H1 (cell line): ENCODE data around the gene CEP350. TPM values are rescaled to one million over a fixed set of nuclear protein-coding genes. Genes with fewer than 3 reads are reported as not detected.

Experiments
- CTCF ChIA-PET: fragments of 300-600 bp; sonication (Branson Sonifier 250); formaldehyde crosslinking; loops from one replicate; lab custom pipeline; 2021; ENCODE audit not compliant: partially characterized antibody; lab: Charles Lee
- POLR2A ChIA-PET: fragments of 300-600 bp; sonication (Branson Sonifier 250); formaldehyde crosslinking; loops from one replicate; lab custom pipeline; 2021; ENCODE audit warnings: inconsistent platforms; ENCODE audit not compliant: partially characterized antibody; lab: Charles Lee
- DNase-seq, 2 experiments: peaks; one replicate each; pipeline versions ENCODE4 v3.0.0 to v3.0.0-alpha.2; 2010 to 2022; ENCODE audit warnings: low spot score in 2 of 2, low read depth in 1 of 2, mixed read lengths in 1 of 2
- FAIRE-seq: peaks from 2 replicates; lab custom pipeline; 2011; peaks lifted over from hg19 to GRCh38; lab: Jason Lieb, UNC
- H2AFZ ChIP-seq: 2 replicates; pipeline ENCODE4 v1.8.1; 2012; ENCODE audit warnings: low read length, inconsistent platforms
- H2AK5ac ChIP-seq: 2 replicates; pipeline ENCODE4 v1.6.1; 2013; ENCODE audit warnings: low read depth, low read length
- H2BK120ac ChIP-seq: replicated peaks from 2 replicates; pipeline ENCODE3; 2013; ENCODE audit warnings: low read depth, low read length, inconsistent platforms
- H2BK12ac ChIP-seq: 2 replicates; pipeline ENCODE4 v1.6.1; 2013; ENCODE audit warnings: low read depth, low read length
- H2BK15ac ChIP-seq: 2 replicates; pipeline ENCODE4 v1.6.1; 2013; ENCODE audit warnings: low read length
- H2BK20ac ChIP-seq: 2 replicates; pipeline ENCODE4 v1.6.1; 2013; ENCODE audit warnings: low read length
- H2BK5ac ChIP-seq: 2 replicates; pipeline ENCODE4 v1.6.1; 2013; ENCODE audit warnings: low read depth, low read length
- H3K14ac ChIP-seq: 2 replicates; pipeline ENCODE4 v1.6.1; 2013; ENCODE audit warnings: inconsistent platforms; ENCODE audit not compliant: insufficient read length
- H3K18ac ChIP-seq: 2 replicates; pipeline ENCODE4 v1.6.1; 2013; ENCODE audit warnings: low read length; ENCODE audit errors: extremely low read depth
- H3K23ac ChIP-seq: 2 replicates; pipeline ENCODE4 v1.6.1; 2013; ENCODE audit warnings: inconsistent platforms; ENCODE audit not compliant: insufficient read length
- H3K23me2 ChIP-seq: 2 replicates; pipeline ENCODE4 v1.6.1; 2013; ENCODE audit warnings: low read depth, low read length
- H3K27ac ChIP-seq: 2 replicates; pipeline ENCODE4 v1.6.1; 2011; ENCODE audit warnings: low read depth, low read length, inconsistent platforms
- H3K27me3 ChIP-seq, 4 experiments: replicated peaks in 1 of 4; 1 replicate in 1 of 4; 2 replicates in 3 of 4; pipeline versions ENCODE4 v1.6.1 to v1.8.1; 2011 to 2013; ENCODE audit warnings: low read length in 3 of 4, mild to moderate bottlenecking in 3 of 4, inconsistent platforms in 2 of 4, mixed read lengths in 2 of 4, moderate library complexity in 1 of 4; ENCODE audit not compliant: control insufficient read depth in 3 of 4, insufficient read depth in 3 of 4; ENCODE audit errors: extremely low read depth in 1 of 4
- H3K36me3 ChIP-seq, 4 experiments: 2 replicates each; pipeline versions ENCODE4 v1.6.1 to v1.8.1; 2011 to 2013; ENCODE audit warnings: mild to moderate bottlenecking in 4 of 4, low read length in 3 of 4, moderate library complexity in 2 of 4, control low read depth in 1 of 4, inconsistent platforms in 1 of 4; ENCODE audit not compliant: insufficient read depth in 4 of 4, control insufficient read depth in 2 of 4
- H3K4ac ChIP-seq: replicated peaks from 2 replicates; pipeline ENCODE3; 2013; ENCODE audit warnings: low read length, low read depth, mixed read lengths, inconsistent platforms; ENCODE audit not compliant: insufficient read length
- H3K4me1 ChIP-seq, 4 experiments: replicated peaks in 1 of 4; 1 replicate in 1 of 4; 2 replicates in 3 of 4; pipeline versions ENCODE4 v1.6.1 to v1.8.1; 2011 to 2013; ENCODE audit warnings: low read length in 3 of 4, inconsistent platforms in 2 of 4, mixed read lengths in 1 of 4; ENCODE audit not compliant: insufficient read depth in 4 of 4, control insufficient read depth in 3 of 4
- H3K4me2 ChIP-seq, 2 experiments: 2 replicates each; pipeline versions ENCODE4 v1.6.1 to v1.8.1; 2011 to 2013; ENCODE audit warnings: low read depth in 2 of 2, low read length in 2 of 2, control low read depth in 1 of 2, inconsistent platforms in 1 of 2, mild to moderate bottlenecking in 1 of 2; ENCODE audit not compliant: insufficient read depth in 1 of 2
- H3K4me3 ChIP-seq, 4 experiments: fragments of 200-600, 300-600 bp in 1 of 4; sonication (generic), shearing (Covaris generic), sonication (Bioruptor Twin) in 1 of 4; 2 replicates each; pipeline versions ENCODE4 v1.5.1 to v1.8.1; 2011 to 2016; ENCODE audit warnings: low read length in 4 of 4, low read depth in 3 of 4, control low read depth in 2 of 4, inconsistent platforms in 2 of 4, mild to moderate bottlenecking in 2 of 4, mixed read lengths in 1 of 4, moderate library complexity in 1 of 4; ENCODE audit not compliant: insufficient read depth in 2 of 4; ENCODE audit errors: extremely low read depth in 1 of 4
- H3K56ac ChIP-seq: replicated peaks from 2 replicates; pipeline ENCODE3; 2013; ENCODE audit warnings: low read depth, mild to moderate bottlenecking, mixed read lengths, low read length, inconsistent platforms; ENCODE audit not compliant: insufficient read length
- H3K79me1 ChIP-seq: 2 replicates; pipeline ENCODE4 v1.6.1; 2013; ENCODE audit warnings: low read depth, low read length, control low read depth
- H3K79me2 ChIP-seq, 2 experiments: 2 replicates each; pipeline versions ENCODE4 v1.6.1 to v1.8.1; 2012 to 2013; ENCODE audit warnings: low read length in 2 of 2, mild to moderate bottlenecking in 2 of 2, inconsistent platforms in 1 of 2; ENCODE audit not compliant: insufficient read depth in 2 of 2, control insufficient read depth in 1 of 2
- H3K9ac ChIP-seq, 4 experiments: replicated peaks in 1 of 4; 1 replicate in 1 of 4; 2 replicates in 3 of 4; pipeline versions ENCODE4 v1.6.1 to v1.8.1; 2011 to 2013; ENCODE audit warnings: low read depth in 3 of 4, low read length in 3 of 4, control low read depth in 2 of 4, mild to moderate bottlenecking in 2 of 4, moderate library complexity in 2 of 4, inconsistent platforms in 1 of 4; ENCODE audit errors: extremely low read depth in 1 of 4
- H3K9me3 ChIP-seq, 2 experiments: 2 replicates each; pipeline versions ENCODE4 v1.6.1 to v1.8.1; 2012 to 2013; ENCODE audit warnings: mild to moderate bottlenecking in 2 of 2, moderate library complexity in 2 of 2, control low read depth in 1 of 2, inconsistent platforms in 1 of 2, low read depth in 1 of 2, low read length in 1 of 2, mixed read lengths in 1 of 2; ENCODE audit not compliant: insufficient read depth in 2 of 2
- H4K20me1 ChIP-seq, 2 experiments: replicated peaks in 1 of 2; 2 replicates each; pipeline versions ENCODE3 to v1.8.1; 2011 to 2013; ENCODE audit warnings: inconsistent platforms in 2 of 2, low read length in 2 of 2, mild to moderate bottlenecking in 1 of 2; ENCODE audit not compliant: insufficient read depth in 2 of 2, control insufficient read depth in 1 of 2
- H4K5ac ChIP-seq: 2 replicates; pipeline ENCODE4 v1.6.1; 2013; ENCODE audit warnings: low read length, low read depth, mixed read lengths, inconsistent platforms; ENCODE audit not compliant: insufficient read length
- H4K8ac ChIP-seq: 2 replicates; pipeline ENCODE4 v1.8.0; 2013; ENCODE audit warnings: mild to moderate bottlenecking, moderate library complexity, low read length, inconsistent platforms; ENCODE audit not compliant: insufficient read depth; ENCODE audit errors: extremely low read depth
- H4K91ac ChIP-seq: replicated peaks from 2 replicates; pipeline ENCODE3; 2013; ENCODE audit warnings: low read length, mixed read lengths, inconsistent platforms; ENCODE audit not compliant: insufficient read length
- BCL11A ChIP-seq, 2 experiments: IDR thresholded peaks; one replicate each; pipeline ENCODE4 v1.6.1; 2011; ENCODE audit warnings: low read depth in 2 of 2, low read length in 2 of 2, mild to moderate bottlenecking in 2 of 2
- CBX8 ChIP-seq: fragments of 300-800, 300-1000 bp; sonication (generic); IDR thresholded peaks from 2 replicates; pipeline ENCODE4 v1.7.1; 2016; ENCODE audit warnings: low read depth, low read length, borderline replicate concordance
- CREB1 ChIP-seq: IDR thresholded peaks from 2 replicates; pipeline ENCODE4 v1.6.1; 2012; ENCODE audit warnings: inconsistent platforms
- FOSL1 ChIP-seq: IDR thresholded peaks from 2 replicates; pipeline ENCODE4 v1.6.1; 2011; ENCODE audit warnings: mild to moderate bottlenecking, low read depth, low read length, moderate library complexity; ENCODE audit not compliant: insufficient read depth
- GTF2F1 ChIP-seq: IDR thresholded peaks from 2 replicates; pipeline ENCODE4 v1.6.1; 2012; ENCODE audit warnings: low read depth, low read length, improper control_type of control experiment, borderline replicate concordance
- JUND ChIP-seq: IDR thresholded peaks from 2 replicates; pipeline ENCODE4 v1.6.1; 2011; ENCODE audit warnings: mild to moderate bottlenecking, improper control_type of control experiment, low read length
- NANOG ChIP-seq: IDR thresholded peaks from 2 replicates; pipeline ENCODE4 v1.6.1; 2011; ENCODE audit warnings: low read length, low read depth, mild to moderate bottlenecking, inconsistent platforms; ENCODE audit not compliant: insufficient read depth, poor library complexity, severe bottlenecking
- NRF1 ChIP-seq: IDR thresholded peaks from 2 replicates; pipeline ENCODE4 v1.6.1; 2011; ENCODE audit warnings: mild to moderate bottlenecking, low read depth, low read length, improper control_type of control experiment
- POLR2AphosphoS5 ChIP-seq: IDR thresholded peaks from 2 replicates; pipeline ENCODE4 v1.6.1; 2011; ENCODE audit warnings: low read depth, low read length
- SAP30 ChIP-seq: fragments of 300-600 bp; sonication (generic); IDR thresholded peaks from 2 replicates; pipeline ENCODE4 v1.7.1; 2012; ENCODE audit warnings: low read length, moderate library complexity, mild to moderate bottlenecking, inconsistent platforms; ENCODE audit not compliant: insufficient read depth, insufficient replicate concordance
- SP4 ChIP-seq: IDR thresholded peaks from 2 replicates; pipeline ENCODE4 v1.6.1; 2012; ENCODE audit warnings: low read length, inconsistent platforms
- ZNF274 ChIP-seq: IDR thresholded peaks from 2 replicates; pipeline ENCODE4 v1.7.0; 2012; ENCODE audit warnings: low read length, borderline replicate concordance; ENCODE audit errors: extremely low read depth
- WGBS, 2 experiments: shearing (Covaris generic) in 1 of 2; methylation state at CpG; one replicate each; pipeline versions ENCODE4 v1.1.6 to v1.1.7; 2013 to 2015; ENCODE audit warnings: low lambda C conversion rate in 2 of 2, mixed read lengths in 2 of 2, inconsistent platforms in 1 of 2, low coverage in 1 of 2, missing lambda C conversion rate in 1 of 2; ENCODE audit not compliant: insufficient replicate concordance in 2 of 2, insufficient coverage in 1 of 2, insufficient read length in 1 of 2; ENCODE audit errors: extremely low coverage in 1 of 2, missing lambda C conversion rate in 1 of 2; 5-methylcytosine and 5-hydroxymethylcytosine counted together
- polyA plus RNA-seq, 7 experiments: library from polyadenylated mRNA; depleted of rRNA in 3 of 7; stranded (reverse) in 5 of 7; unstranded in 2 of 7; fragments of >200 nt in 5 of 7; fragments of 200-250 nt in 2 of 7; gene quantifications; 1 replicate in 5 of 7; 2 replicates in 1 of 7; 4 replicates in 1 of 7; pipeline versions ENCODE4 v1.2.1 to v1.2.3, GENCODE V29; 2011 to 2013; ENCODE audit warnings: missing spikeins in 2 of 7, mixed read lengths in 2 of 7
- total RNA-seq: library from RNA; stranded (reverse); fragmentation: NEBNext Ultra II Directional; extraction: Animal tissue kit (Norgen Biotek cat#: 25700); gene quantifications from 2 replicates; pipeline ENCODE4 v1.2.1, GENCODE V29; 2021
- TF ChIP-seq, protein P1 (sequence below): IDR thresholded peaks from 2 replicates; pipeline ENCODE4 v1.6.1; 2012; ENCODE audit warnings: inconsistent platforms
- TF ChIP-seq, protein P2 (sequence below): IDR thresholded peaks from 2 replicates; pipeline ENCODE4 v1.6.1; 2011; ENCODE audit warnings: low read depth, mild to moderate bottlenecking, low read length; ENCODE audit not compliant: insufficient read depth

Gene CEP350
- total and polyA plus RNA-seq, 2 of the 8 experiments (the other 6 are each of a cell fraction or from before 2014, with no cell fraction given): 5.6 to 39.4 TPM

DNA sequence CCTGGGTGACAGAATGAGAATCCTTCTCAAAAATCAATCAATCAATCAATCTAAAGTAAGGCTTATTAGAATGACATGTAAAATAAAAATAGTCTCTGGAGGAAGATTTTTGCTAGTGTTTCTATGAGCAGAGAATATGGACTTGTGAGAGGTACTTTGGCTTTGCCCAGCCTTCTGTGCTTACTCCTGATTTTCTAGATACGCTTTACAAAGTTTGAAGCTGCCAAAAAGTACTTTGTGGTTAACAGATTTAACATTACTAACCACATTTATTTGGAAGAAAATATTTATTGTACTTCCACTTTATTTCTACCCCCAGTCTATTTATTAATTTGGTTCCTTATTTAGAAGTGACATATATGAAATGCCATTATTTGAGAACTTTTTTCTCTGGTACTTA lies 41.0 kb downstream of the CEP350 start:
- no peak overlapping the region for H3K4me2 ChIP-seq
- no peak overlapping the region for H3K23ac ChIP-seq
- no peaks in the 10 kb centered on the region for H3K79me2 ChIP-seq
- H3K27me3 ChIP-seq: no peaks in the 10 kb centered on the region
- H3K4me3 ChIP-seq: no peak overlapping the region
- WGBS, 2 experiments: 93% methylated on average over 1 of the region's 1 CpG; no CpG with 5 or more reads in 1 of the 2 experiments
- no peak overlapping the region for H2BK15ac ChIP-seq
- no peak overlapping the region for H3K14ac ChIP-seq
- H2AFZ ChIP-seq: no peak overlapping the region
- no peaks in the 10 kb centered on the region for H3K79me1 ChIP-seq
- FAIRE-seq: no peak
- no peak overlapping the region for H3K27ac ChIP-seq
- DNase-seq: no peak
- no peaks in the 10 kb centered on the region for H3K9me3 ChIP-seq
- H3K18ac ChIP-seq: no peak overlapping the region
- no peak overlapping the region for H2BK20ac ChIP-seq
- no peak overlapping the region for H2BK5ac ChIP-seq
- H3K4ac ChIP-seq: no peak overlapping the region
- no peak overlapping the region for H3K9ac ChIP-seq
- POLR2A ChIA-PET: no interaction called here
- no peak overlapping the region for H2BK12ac ChIP-seq
- CTCF ChIA-PET: interaction anchor here (0.5 kb wide), 1 partner anchor 80 kb away, joined by 3 read pairs; no protein-coding TSS in a partner anchor
- H4K20me1 ChIP-seq: peaks cover 0 to 2% of the 10 kb centered on the region in 2 experiments
- H4K91ac ChIP-seq: no peak overlapping the region
- no peak overlapping the region for H2BK120ac ChIP-seq
- H3K56ac ChIP-seq: no peak overlapping the region
- no peaks in the 10 kb centered on the region; the same call in 1 of the 2 replicates for H3K23me2 ChIP-seq
- H3K36me3 ChIP-seq: peaks cover 0 to 10% (median 7%) of the 10 kb centered on the region in 4 experiments; a peak in 6 of 8 replicates
- no peak overlapping the region for H4K5ac ChIP-seq
- no peak overlapping the region for H4K8ac ChIP-seq
- H2AK5ac ChIP-seq: no peak overlapping the region
- H3K4me1 ChIP-seq: no peaks in the 10 kb centered on the region
- TF ChIP-seq NRF1: no peak
- no peak for TF ChIP-seq NANOG
- TF ChIP-seq SP4: no peak
- no peak for TF ChIP-seq CREB1
- TF ChIP-seq, protein P1, sequence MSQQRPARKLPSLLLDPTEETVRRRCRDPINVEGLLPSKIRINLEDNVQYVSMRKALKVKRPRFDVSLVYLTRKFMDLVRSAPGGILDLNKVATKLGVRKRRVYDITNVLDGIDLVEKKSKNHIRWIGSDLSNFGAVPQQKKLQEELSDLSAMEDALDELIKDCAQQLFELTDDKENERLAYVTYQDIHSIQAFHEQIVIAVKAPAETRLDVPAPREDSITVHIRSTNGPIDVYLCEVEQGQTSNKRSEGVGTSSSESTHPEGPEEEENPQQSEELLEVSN: no peak
- TF ChIP-seq, protein P2, sequence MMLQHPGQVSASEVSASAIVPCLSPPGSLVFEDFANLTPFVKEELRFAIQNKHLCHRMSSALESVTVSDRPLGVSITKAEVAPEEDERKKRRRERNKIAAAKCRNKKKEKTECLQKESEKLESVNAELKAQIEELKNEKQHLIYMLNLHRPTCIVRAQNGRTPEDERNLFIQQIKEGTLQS: no peak
- no peak for TF ChIP-seq ZNF274
- no peak for TF ChIP-seq POLR2AphosphoS5
- TF ChIP-seq BCL11A (IDR thresholded peaks at IDR 0.05; ENCODE audit: low read depth in 2 of 2, low read length in 2 of 2): no peak
- no peak for TF ChIP-seq GTF2F1
- no peak for TF ChIP-seq JUND
- no peak for TF ChIP-seq FOSL1
- no peak for TF ChIP-seq SAP30
- TF ChIP-seq CBX8: no peak
